Progenitor cell of endocrine pancreas (in vitro differentiated cells): Measurements from ENCODE around the gene DDR2. TPM values are rescaled to one million over a fixed set of nuclear protein-coding genes. Genes with fewer than 3 reads are reported as not detected.
"Not testable (repeated sequence)": the region's sequence is repeated elsewhere in the genome, so short reads cannot be mapped to it uniquely, and the experiment has no call there.

ENCODE experiments used
- DNase-seq: peaks from one replicate; pipeline ENCODE4 v3.0.0; 2021; ENCODE audit warnings: low spot score; ENCODE audit not compliant: unreplicated experiment
- H3K27ac Mint-ChIP-seq: 2 replicates; pipeline ENCODE4 v1.8.0; 2021; ENCODE audit warnings: mild to moderate bottlenecking, moderate library complexity, mixed read lengths
- H3K27me3 Mint-ChIP-seq: 2 replicates; pipeline ENCODE4 v1.8.0; 2021; ENCODE audit warnings: mixed read lengths
- H3K36me3 Mint-ChIP-seq: 2 replicates; pipeline ENCODE4 v1.8.0; 2022; ENCODE audit warnings: mixed read lengths; ENCODE audit not compliant: insufficient read depth
- H3K4me1 Mint-ChIP-seq: 2 replicates; pipeline ENCODE4 v1.8.0; 2021; ENCODE audit warnings: low read depth, mixed read lengths
- H3K4me3 Mint-ChIP-seq: 2 replicates; pipeline ENCODE4 v1.8.0; 2021; ENCODE audit warnings: low read depth, mild to moderate bottlenecking, moderate library complexity, mixed read lengths
- H3K9me3 Mint-ChIP-seq: 2 replicates; pipeline ENCODE4 v1.8.0; 2021; ENCODE audit warnings: low read depth, mixed read lengths
- total RNA-seq: library from RNA; stranded (reverse); gene quantifications from 2 replicates; pipeline ENCODE4 v1.2.1, GENCODE V29; 2021
- TF ChIP-seq, protein P1 (sequence below): fragments of 200-600 bp; sonication (generic); IDR thresholded peaks from one replicate; pipeline ENCODE4 v1.5.0; 2021; ENCODE audit warnings: antibody characterized with exemption, mild to moderate bottlenecking; ENCODE audit not compliant: unreplicated experiment

The DDR2 gene
- total RNA-seq, 1 donor from 2014 or later = 1.7 TPM

DNA sequence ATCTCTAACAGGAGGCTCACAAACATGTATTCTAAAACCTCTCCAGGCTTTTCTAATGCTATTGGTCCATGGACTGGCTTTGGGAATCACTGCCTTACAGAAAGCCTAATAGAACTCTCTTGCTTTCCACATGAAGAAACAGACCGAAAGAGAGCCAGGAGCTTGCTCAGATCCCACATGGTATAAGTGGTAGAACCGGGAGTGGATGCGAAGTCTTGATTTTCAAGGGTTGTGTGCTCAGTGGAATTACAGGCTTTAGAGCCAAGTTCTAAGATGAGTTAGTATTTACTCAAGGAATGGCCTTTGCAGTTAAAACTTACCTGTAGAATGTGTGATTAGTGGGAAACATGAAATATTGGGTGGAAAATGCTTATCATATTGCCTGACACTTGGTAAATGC lies 103.9 kb downstream of the DDR2 start:
- no peak for DNase-seq
- no peak overlapping the region for H3K27ac Mint-ChIP-seq
- H3K27me3 Mint-ChIP-seq = no peaks in the 10 kb centered on the region
- TF ChIP-seq, protein P1, sequence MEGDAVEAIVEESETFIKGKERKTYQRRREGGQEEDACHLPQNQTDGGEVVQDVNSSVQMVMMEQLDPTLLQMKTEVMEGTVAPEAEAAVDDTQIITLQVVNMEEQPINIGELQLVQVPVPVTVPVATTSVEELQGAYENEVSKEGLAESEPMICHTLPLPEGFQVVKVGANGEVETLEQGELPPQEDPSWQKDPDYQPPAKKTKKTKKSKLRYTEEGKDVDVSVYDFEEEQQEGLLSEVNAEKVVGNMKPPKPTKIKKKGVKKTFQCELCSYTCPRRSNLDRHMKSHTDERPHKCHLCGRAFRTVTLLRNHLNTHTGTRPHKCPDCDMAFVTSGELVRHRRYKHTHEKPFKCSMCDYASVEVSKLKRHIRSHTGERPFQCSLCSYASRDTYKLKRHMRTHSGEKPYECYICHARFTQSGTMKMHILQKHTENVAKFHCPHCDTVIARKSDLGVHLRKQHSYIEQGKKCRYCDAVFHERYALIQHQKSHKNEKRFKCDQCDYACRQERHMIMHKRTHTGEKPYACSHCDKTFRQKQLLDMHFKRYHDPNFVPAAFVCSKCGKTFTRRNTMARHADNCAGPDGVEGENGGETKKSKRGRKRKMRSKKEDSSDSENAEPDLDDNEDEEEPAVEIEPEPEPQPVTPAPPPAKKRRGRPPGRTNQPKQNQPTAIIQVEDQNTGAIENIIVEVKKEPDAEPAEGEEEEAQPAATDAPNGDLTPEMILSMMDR = no peak
- no peaks in the 10 kb centered on the region for H3K9me3 Mint-ChIP-seq
- peaks cover 10% of the 10 kb centered on the region for H3K4me1 Mint-ChIP-seq
- no peak overlapping the region for H3K4me3 Mint-ChIP-seq
- no peaks in the 10 kb centered on the region for H3K36me3 Mint-ChIP-seq

DNA sequence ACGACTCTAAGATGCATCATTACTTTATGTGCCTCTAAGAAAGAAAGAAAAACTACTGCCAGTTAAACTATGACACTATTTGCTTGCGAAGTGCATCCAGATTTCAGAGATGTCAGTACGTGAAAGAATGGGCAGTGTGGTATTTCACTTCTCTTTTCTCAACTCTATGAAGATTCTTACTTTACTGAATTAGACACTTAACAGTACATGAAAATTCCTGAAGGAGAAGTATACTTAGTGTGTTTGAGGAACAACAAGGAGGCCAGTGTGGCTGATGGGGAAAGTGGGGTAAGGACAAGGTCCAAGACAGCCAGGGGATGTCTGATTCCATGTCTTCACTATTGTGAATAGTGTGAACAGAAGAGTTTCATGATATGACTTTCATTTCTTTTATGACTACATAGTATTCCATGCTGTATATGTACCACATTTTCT lies 104.4 kb downstream of the DDR2 start:
- H3K36me3 Mint-ChIP-seq = no peaks in the 10 kb centered on the region

DNA sequence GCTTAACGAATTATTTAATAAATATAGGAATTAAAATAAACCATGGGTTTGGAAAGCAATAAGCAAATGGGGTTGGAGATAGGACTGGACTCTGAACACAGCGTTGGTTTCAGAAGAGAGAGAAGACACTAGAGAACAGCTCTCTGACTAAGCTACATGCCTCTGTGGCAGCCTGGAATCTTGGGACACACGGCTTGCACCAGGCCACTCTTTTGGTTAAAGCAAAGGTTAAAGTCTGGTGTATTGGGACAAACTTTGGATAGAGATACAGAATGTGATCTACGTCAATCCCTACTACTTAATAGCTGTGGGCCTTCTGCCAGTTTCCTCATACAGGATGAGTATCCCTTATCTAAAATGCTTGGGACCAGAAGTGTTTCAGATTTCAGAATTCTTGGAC lies 108.5 kb downstream of the DDR2 start:
- TF ChIP-seq, protein P1 = no peak
- no peaks in the 10 kb centered on the region for H3K27me3 Mint-ChIP-seq
- H3K9me3 Mint-ChIP-seq = no peaks in the 10 kb centered on the region
- no peaks in the 10 kb centered on the region for H3K36me3 Mint-ChIP-seq
- no peak overlapping the region for H3K4me3 Mint-ChIP-seq
- no peaks in the 10 kb centered on the region for H3K4me1 Mint-ChIP-seq
- no peak overlapping the region for H3K27ac Mint-ChIP-seq
- DNase-seq = no peak

More for the DNA sequence above, 104.4 kb downstream of the DDR2 start:
- peaks cover 10% of the 10 kb centered on the region for H3K4me1 Mint-ChIP-seq
- H3K27ac Mint-ChIP-seq = no peak overlapping the region
- no peak overlapping the region for H3K4me3 Mint-ChIP-seq
- TF ChIP-seq, protein P1 = no peak
- no peak for DNase-seq
- no peaks in the 10 kb centered on the region for H3K9me3 Mint-ChIP-seq
- no peaks in the 10 kb centered on the region for H3K27me3 Mint-ChIP-seq

DNA sequence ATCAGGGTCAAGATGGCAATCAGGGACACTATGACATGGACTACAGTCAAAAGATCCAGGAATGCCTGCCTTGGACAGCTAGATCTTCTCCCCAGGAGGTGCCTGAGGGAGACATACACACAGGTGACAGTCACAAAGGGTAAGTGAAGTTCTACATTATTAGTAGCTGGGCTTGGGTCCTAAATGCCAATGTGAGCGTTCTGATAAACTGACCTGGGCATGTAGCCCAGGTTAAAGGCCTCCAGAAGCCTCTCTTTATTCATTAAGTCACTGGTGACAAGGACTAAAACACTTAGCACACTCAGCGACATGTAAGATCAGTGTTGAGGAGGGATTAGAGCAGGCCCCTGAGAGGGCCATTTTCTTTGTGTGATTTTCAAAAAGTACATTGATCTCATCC lies 109.3 kb downstream of the DDR2 start:
- peaks cover 3% of the 10 kb centered on the region for H3K9me3 Mint-ChIP-seq
- no peaks in the 10 kb centered on the region for H3K27me3 Mint-ChIP-seq
- H3K27ac Mint-ChIP-seq = no peak overlapping the region

DNA sequence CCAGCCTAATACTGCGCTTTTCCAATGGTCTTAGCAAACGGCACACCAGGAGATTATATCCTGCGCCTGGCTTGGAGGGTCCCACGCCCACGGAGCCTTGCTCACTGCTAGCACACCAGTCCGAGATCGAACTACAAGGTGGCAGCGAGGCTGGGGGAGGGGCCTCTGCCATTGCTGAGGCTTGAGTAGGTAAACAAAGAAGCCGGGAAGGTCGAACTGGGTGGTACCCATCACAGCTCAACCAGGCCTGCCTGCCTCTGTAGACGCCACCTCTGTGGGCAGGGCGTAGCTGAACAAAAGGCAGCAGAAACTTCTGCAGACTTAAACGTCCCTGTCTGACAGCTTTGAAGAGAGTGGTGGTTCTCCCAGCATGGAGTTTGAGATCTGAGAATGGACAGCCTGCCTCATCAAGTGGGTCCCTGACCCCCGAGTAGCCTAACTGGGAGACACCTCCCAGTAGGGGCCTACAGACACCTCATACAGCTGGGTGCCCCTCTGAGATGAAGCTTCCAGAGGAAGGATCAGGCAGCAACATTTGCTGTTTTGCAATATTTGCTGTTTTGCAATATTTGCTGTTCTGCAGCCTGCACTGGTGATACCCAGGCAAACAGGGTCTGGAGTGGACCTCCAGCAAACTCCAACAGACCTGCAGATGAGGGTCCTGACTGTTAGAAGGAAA lies 114.1 kb downstream of the DDR2 start:
- H3K4me1 Mint-ChIP-seq, DNase-seq: not testable (repeated sequence)

More for the DNA sequence above, 109.3 kb downstream of the DDR2 start:
- Mint-ChIP-seq H3K4me3 (no peak overlapping the region), H3K36me3 (no peaks in the 10 kb centered on the region), H3K4me1 (no peaks in the 10 kb centered on the region)
- no peak for DNase-seq
- TF ChIP-seq, protein P1 = no peak

DNA sequence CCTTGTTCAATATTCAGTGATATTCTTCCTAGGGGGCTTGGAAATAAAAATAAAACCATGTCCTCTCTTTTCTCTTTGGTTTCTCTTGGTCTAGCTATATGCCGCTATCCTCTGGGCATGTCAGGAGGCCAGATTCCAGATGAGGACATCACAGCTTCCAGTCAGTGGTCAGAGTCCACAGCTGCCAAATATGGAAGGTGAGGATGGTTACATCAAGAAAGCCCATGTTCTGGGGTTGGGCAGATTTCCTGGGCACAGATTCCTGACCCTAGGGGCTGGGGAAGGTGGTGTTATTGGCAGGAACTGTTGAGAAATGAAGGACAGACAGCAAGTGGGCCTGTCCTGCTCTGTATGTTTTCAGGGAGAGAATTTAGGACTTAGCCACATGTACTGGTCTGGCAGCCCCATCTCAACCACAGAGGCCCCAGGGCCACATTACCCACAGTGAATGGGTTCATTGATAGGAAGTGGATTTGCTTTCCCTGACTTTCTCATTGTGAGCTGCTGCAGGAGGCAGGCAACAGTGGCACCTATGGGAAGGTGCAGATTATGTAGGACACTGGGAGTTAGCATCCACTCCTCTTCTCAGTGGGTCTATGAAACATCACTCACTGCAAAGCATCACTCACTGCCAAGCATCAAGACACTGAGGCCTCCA lies 120.9 kb downstream of the DDR2 start:
- Mint-ChIP-seq H3K27me3 (no peaks in the 10 kb centered on the region), H3K27ac (no peak overlapping the region), H3K4me1 (peaks cover 2% of the 10 kb centered on the region), H3K9me3 (no peaks in the 10 kb centered on the region), H3K4me3 (no peak overlapping the region), H3K36me3 (no peaks in the 10 kb centered on the region)
- TF ChIP-seq, protein P1 = no peak
- no peak for DNase-seq

More for the DNA sequence above, 114.1 kb downstream of the DDR2 start:
- H3K9me3 Mint-ChIP-seq, H3K27me3 Mint-ChIP-seq, H3K4me3 Mint-ChIP-seq, H3K27ac Mint-ChIP-seq, H3K36me3 Mint-ChIP-seq: not testable (repeated sequence)
